Measurements from ENCODE around the gene CREB5.

CREB5 gene

DNA sequence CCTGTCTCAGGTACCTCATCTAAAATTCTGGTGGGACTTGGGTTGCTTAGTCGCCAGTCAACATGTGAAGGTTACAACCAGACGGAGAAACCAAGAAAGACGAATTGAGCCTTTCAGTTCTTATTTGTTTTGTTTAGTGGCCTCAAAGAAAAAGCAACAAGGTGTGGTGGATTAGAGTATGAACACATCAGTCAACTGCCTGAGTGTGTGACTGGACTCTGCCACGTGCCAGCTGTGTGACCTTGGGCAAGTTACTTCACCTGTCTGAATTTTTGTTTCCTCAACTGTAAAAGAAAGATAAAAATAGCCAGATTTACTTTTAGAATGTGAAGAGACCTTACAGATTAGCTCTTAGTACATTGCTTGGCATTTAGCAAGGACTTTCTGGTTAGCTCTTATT lies 259.2 kb downstream of the CREB5 start:
- TF ChIP-seq, protein P1, sequence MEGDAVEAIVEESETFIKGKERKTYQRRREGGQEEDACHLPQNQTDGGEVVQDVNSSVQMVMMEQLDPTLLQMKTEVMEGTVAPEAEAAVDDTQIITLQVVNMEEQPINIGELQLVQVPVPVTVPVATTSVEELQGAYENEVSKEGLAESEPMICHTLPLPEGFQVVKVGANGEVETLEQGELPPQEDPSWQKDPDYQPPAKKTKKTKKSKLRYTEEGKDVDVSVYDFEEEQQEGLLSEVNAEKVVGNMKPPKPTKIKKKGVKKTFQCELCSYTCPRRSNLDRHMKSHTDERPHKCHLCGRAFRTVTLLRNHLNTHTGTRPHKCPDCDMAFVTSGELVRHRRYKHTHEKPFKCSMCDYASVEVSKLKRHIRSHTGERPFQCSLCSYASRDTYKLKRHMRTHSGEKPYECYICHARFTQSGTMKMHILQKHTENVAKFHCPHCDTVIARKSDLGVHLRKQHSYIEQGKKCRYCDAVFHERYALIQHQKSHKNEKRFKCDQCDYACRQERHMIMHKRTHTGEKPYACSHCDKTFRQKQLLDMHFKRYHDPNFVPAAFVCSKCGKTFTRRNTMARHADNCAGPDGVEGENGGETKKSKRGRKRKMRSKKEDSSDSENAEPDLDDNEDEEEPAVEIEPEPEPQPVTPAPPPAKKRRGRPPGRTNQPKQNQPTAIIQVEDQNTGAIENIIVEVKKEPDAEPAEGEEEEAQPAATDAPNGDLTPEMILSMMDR (conservative IDR thresholded peaks at IDR 0.05) = no peak
- H3K27ac ChIP-seq = no peak overlapping the region

DNA sequence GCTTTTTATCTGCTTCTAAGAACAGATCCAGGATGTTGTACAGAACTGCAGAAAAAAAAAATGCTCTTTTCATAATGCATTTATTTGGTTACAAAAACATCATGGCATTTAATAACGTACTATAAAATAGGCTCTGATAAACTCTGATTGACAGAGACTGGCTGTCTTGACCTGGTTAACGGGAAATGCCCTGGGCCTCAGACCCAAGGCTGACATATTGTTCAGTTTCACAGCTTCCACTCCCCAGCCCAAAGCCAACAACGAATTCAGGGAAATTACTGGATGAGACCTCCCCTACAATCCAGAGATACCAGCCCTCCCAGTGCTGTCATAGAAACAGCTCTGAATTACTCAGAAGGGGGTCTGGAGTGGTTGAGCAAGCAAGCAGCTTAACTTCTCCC lies 260.1 kb downstream of the CREB5 start:
- H3K27ac ChIP-seq = no peak overlapping the region
- TF ChIP-seq, protein P1 (conservative IDR thresholded peaks at IDR 0.05) = no peak

DNA sequence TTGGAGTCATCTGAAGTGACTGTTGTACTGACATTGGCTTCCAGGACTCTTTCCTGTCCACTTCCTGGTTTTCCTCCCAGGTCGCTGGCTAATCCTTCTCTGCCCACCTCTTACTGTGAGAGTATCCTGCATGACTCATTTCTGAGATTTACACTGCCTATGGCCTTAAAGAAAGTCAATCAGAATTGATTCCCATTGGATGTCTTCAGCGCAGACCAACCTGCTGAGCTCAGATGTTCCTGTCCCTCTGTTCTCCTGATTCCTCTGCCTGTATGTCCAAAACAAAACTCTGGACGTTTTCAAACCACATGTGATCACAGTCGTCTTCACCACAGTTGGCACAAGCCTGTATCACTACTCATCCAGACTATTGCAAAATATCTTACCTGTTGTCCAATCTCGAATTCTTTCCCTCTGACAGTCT lies 262.1 kb downstream of the CREB5 start:
- H3K27ac ChIP-seq = no peak overlapping the region
- TF ChIP-seq, protein P1 (conservative IDR thresholded peaks at IDR 0.05) = no peak

DNA sequence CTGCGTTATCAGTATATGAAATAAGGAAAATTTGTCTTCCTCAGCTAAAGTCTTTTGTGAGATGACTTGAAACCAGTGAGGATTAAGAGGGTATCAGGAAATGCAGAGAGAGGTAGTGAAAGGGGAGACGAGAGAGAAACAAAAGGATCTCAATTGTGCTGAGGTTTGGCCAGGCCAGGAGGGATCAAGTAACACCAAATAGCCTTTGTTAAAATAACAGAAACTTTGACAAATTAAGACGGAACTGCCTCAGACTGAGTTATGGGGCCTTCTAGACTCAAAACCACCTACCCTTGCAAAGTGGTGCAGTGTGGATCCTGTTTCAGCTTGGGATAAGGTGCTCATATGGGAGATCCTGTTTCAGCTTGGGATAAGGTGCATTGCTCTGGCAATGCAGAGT lies 263.1 kb downstream of the CREB5 start:
- TF ChIP-seq, protein P1 (conservative IDR thresholded peaks at IDR 0.05) = no peak
- H3K27ac ChIP-seq = no peak overlapping the region

DNA sequence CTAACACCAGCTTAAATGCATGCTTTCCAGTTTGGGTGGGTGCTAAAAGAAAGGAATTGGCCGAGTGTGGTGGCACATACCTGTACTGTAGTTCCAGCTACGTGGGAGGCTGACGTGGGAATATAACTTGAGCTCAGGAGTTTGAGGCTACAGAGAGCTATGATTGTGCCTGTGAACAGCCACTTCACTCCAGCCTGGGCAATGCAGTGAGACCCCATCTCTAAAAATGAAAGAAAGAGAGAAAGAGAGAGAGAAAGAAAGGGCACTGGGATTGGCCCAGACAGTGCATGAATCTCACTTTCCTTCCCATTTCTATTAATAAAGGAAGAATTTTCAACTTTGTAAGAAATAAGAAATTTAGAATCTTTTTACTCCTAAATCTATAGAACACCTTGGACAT lies 265.4 kb downstream of the CREB5 start:
- TF ChIP-seq, protein P1 (conservative IDR thresholded peaks at IDR 0.05) = no peak
- no peak overlapping the region for H3K27ac ChIP-seq

DNA sequence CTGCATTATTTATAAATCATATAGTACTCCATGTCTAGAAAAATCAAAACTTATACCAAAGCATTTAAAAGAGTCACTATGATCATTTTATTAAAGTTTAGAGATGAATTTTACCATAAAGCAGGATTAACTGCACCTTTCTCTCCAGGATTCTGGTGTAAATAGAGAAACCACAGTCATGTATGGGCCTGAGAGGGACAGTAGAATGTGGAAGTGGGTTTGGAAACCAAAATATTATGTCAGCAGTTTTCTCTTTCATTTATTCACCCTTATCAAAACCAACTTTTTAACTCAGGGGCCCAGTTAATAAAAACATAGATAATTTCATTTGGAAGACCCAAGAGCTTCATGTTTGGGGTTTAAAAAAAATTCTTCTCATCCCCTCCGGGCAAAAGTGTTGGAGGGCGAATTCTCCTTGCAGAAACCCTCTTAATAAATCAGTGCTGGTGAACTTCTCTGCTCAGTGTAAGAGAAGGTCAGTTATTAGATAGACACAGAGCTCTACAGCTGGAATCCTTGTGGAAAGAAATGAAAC lies 266.2 kb downstream of the CREB5 start:
- TF ChIP-seq, protein P1 (conservative IDR thresholded peaks at IDR 0.05) = no peak
- H3K27ac ChIP-seq = no peak overlapping the region

DNA sequence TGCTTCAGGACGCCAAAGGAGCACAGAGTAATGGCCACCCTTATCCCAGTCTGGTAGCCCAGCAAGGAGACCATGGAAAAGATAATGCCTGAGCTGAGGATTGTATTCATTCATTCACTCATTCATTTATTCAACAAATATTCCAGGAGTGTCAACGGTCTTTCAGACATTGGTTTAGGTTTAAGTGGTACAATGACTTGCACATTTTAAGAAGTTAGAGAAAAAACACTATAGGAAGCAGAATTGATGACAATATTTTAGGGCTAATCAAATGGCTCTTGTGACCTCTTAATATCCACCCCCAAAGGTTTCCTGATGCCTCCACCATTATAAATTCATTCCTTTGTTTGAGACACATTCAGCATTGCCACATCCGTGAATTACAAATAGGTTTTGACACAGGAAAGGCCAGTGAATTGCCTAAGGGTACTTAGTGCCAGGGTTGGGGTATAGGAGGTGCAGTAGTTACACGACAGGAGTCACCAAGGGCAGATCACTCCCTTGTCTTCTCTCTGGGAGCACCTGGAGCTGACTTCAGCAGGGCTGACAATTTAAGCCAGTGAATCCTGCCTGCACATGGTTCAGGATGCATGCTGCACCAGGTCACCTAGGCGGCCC lies 269.5 kb downstream of the CREB5 start:
- no peak overlapping the region for H3K27ac ChIP-seq
- TF ChIP-seq, protein P1 (conservative IDR thresholded peaks at IDR 0.05) = no peak

All from VCaP (cell line).